Epithelial cell of esophagus (primary cell): ENCODE results near the gene LRRTM2.

ENCODE experiments used
- DNase-seq: peaks from one replicate; pipeline ENCODE4 v3.0.0; 2010; ENCODE audit warnings: low read depth
- H3K4me3 ChIP-seq: 2 replicates; pipeline ENCODE4 v1.5.1; 2011; ENCODE audit warnings: mild to moderate bottlenecking, low read length, control low read depth
- CTCF ChIP-seq: IDR thresholded peaks from 2 replicates; pipeline ENCODE4 v1.5.1; 2011; ENCODE audit warnings: low read depth, mild to moderate bottlenecking, low read length, control low read depth, inconsistent platforms; ENCODE audit not compliant: insufficient read depth; ENCODE audit errors: missing control alignments

Gene LRRTM2

GRCh38 chr5:138911441-138911840, 36.3 kb upstream of the LRRTM2 start:
- DNase-seq: no peak
- H3K4me3 ChIP-seq: no peak overlapping the region
- TF ChIP-seq CTCF: no peak

GRCh38 chr5:138910546-138911185, 35.5 kb upstream of the LRRTM2 start:
- no peak for DNase-seq
- TF ChIP-seq CTCF: no peak
- no peak overlapping the region for H3K4me3 ChIP-seq

GRCh38 chr5:138909734-138910133, 34.6 kb upstream of the LRRTM2 start:
- TF ChIP-seq CTCF: no peak
- no peak overlapping the region for H3K4me3 ChIP-seq
- no peak for DNase-seq

GRCh38 chr5:138905541-138905940, 30.4 kb upstream of the LRRTM2 start:
- no peak for TF ChIP-seq CTCF
- peak; percentile 78 for DNase-seq
- H3K4me3 ChIP-seq: no peak overlapping the region

GRCh38 chr5:138903130-138903775, 28.1 kb upstream of the LRRTM2 start:
- H3K4me3 ChIP-seq: no peak overlapping the region
- peak; percentile 70 for DNase-seq
- no peak for TF ChIP-seq CTCF

GRCh38 chr5:138901716-138902115, 26.6 kb upstream of the LRRTM2 start:
- no peak for TF ChIP-seq CTCF
- no peak overlapping the region for H3K4me3 ChIP-seq
- DNase-seq: no peak
